ENCODE data around the gene ADAM12. TPM values are rescaled to one million over a fixed set of nuclear protein-coding genes. Genes with fewer than 3 reads are reported as not detected.

ADAM12 gene
- total and polyA plus RNA-seq, 9 of the 15 experiments (the other 6 are each of a cell fraction or from before 2014, with no cell fraction given): not detected

DNA sequence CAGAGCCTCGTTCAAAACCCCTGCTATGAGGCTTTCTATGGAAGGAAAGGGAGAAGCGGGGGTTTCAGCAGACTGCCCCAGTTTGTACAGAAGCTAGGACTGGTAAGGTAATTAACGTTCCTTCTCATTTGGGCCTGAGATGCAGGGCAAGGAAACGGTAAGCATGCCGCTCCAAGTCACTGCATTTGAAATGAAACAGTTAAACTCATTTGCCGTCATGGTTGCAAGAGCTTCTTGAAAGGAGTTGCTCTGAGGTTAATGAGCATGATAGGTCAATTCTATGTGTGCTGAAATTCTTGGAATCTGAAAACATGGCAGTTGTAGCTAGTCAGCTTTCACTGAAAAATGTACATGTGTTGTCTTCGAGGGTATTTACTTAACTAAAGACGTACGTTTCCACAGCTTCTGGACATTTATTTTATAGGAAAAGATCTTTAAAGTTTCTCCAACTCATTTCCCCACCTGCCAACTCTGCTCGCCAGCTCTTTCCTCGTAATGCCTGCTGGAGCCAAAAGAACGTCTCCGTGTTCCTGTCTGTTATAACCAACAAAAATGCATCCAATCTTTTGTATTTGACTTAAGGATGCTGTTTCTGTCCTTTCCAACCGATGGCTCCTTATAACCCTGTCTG, 73.3 kb downstream of the ADAM12 start (continued):
- TF ChIP-seq, protein P1, sequence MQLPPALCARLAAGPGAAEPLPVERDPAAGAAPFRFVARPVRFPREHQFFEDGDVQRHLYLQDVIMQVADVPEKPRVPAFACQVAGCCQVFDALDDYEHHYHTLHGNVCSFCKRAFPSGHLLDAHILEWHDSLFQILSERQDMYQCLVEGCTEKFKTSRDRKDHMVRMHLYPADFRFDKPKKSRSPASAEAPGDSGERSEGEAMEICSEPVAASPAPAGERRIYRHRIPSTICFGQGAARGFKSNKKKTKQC (CRISPR knock-in tag; IDR thresholded peaks at IDR 0.05): no peak

DNA sequence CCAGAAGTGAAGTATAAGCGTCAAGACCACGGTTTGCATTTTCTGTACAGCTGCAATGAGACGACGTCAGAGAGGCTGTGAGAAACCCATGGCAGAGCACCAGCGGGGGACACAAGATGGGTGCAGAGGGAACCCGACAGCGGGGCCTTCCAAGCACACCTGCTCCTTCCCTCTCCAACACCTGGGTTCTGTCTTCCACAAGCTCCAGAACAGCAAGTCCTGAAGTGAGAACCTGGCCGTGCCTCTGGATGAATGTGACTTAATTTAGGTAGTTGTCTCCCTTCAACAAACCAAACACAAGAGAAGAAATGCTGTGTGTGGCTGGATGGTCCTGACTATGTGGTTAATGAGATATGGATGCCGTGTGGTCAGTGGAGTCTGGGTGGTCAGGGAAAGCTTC, 76.1 kb downstream of the ADAM12 start:
- Histone ChIP-seq H3K9ac (ENCODE audit: insufficient read depth in 1 of 2, low read depth in 2 of 2, low read length in 2 of 2) (no peak overlapping the region), H3K4me1 (replicated peaks in 1 of 2; ENCODE audit: control insufficient read depth in 2 of 2, insufficient read depth in 2 of 2, low read length in 2 of 2) (no peaks in the 10 kb centered on the region), H3K27me3 (ENCODE audit: control insufficient read depth in 2 of 2, insufficient read depth in 2 of 2, low read length in 2 of 2) (no peaks in the 10 kb centered on the region; a peak in 1 of 5 replicates), H3K79me2 (ENCODE audit: control insufficient read depth, insufficient read depth, low read length) (no peaks in the 10 kb centered on the region), H2AFZ (ENCODE audit: low read depth, low read length) (no peak overlapping the region), H4K20me1 (replicated peaks; ENCODE audit: control insufficient read depth, insufficient read depth, low read length) (no peaks in the 10 kb centered on the region), H3K27ac (ENCODE audit: extremely low read depth, low read depth, low read length) (no peak overlapping the region), H3K36me3 (ENCODE audit: control insufficient read depth, insufficient read depth, low read length) (no peaks in the 10 kb centered on the region), H3K4me3 (no peak overlapping the region), H3K9me3 (replicated peaks; ENCODE audit: control insufficient read depth, insufficient read depth, low read depth, low read length) (no peaks in the 10 kb centered on the region), H3K9me1 (ENCODE audit: control insufficient read depth, insufficient read depth, low read length) (no peaks in the 10 kb centered on the region), H3K4me2 (ENCODE audit: insufficient read depth, low read length) (no peak overlapping the region)
- in situ Hi-C loops (cut with MboI) (no loop called here), intact Hi-C loops (cut with micrococcal nuclease) (no loop called here)
- DNase-seq (ENCODE audit: extremely low read depth in 1 of 4, low spot score in 3 of 4) (no peak), FAIRE-seq (no peak), ATAC-seq (no peak)
- 4% methylated on average over 8 of the region's 9 CpGs for WGBS (ENCODE audit: insufficient coverage, low coverage, missing lambda C conversion rate)
- POLR2A ChIA-PET: no interaction called here
- no TSS peak for BruUV-seq (replicated peaks)
- CTCF ChIA-PET (ENCODE audit: low intra/inter-chr PET ratio): no interaction called here
- TF ChIP-seq MAFF (IDR thresholded peaks at IDR 0.05; ENCODE audit: low read length) (no peak), ATF7 (IDR thresholded peaks at IDR 0.05) (no peak), CEBPB (tag; IDR thresholded peaks at IDR 0.05) (no peak)
- TF ChIP-seq, protein P2, sequence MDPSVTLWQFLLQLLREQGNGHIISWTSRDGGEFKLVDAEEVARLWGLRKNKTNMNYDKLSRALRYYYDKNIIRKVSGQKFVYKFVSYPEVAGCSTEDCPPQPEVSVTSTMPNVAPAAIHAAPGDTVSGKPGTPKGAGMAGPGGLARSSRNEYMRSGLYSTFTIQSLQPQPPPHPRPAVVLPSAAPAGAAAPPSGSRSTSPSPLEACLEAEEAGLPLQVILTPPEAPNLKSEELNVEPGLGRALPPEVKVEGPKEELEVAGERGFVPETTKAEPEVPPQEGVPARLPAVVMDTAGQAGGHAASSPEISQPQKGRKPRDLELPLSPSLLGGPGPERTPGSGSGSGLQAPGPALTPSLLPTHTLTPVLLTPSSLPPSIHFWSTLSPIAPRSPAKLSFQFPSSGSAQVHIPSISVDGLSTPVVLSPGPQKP (CRISPR knock-in tag; IDR thresholded peaks at IDR 0.05): no peak
- TF ChIP-seq, protein P3, sequence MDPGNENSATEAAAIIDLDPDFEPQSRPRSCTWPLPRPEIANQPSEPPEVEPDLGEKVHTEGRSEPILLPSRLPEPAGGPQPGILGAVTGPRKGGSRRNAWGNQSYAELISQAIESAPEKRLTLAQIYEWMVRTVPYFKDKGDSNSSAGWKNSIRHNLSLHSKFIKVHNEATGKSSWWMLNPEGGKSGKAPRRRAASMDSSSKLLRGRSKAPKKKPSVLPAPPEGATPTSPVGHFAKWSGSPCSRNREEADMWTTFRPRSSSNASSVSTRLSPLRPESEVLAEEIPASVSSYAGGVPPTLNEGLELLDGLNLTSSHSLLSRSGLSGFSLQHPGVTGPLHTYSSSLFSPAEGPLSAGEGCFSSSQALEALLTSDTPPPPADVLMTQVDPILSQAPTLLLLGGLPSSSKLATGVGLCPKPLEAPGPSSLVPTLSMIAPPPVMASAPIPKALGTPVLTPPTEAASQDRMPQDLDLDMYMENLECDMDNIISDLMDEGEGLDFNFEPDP (CRISPR knock-in tag; IDR thresholded peaks at IDR 0.05): no peak

Measured in K562 (cell line).